PC-3 (cell line): ENCODE data around the gene SERPINB5. TPM values are rescaled to one million over a fixed set of nuclear protein-coding genes. Genes with fewer than 3 reads are reported as not detected.

Source experiments
- total RNA-seq: library from RNA; depleted of rRNA; stranded (reverse); fragments of >200 nt; gene quantifications from 2 replicates; pipeline ENCODE4 v1.2.3, GENCODE V29; 2014; rRNA removed

The SERPINB5 gene
- total RNA-seq, 1 experiment from 2014 or later: 104 TPM

Other genes starting within 250 kb of the SERPINB5 start
- gene BCL2, start 157.2 kb upstream of the SERPINB5 start, total RNA-seq: 1.3 and 1.5 TPM in 2 replicates
- gene KDSR, start 109.8 kb upstream of the SERPINB5 start, total RNA-seq: 15.8 and 16.1 TPM in 2 replicates
- 44.7 and 50.3 TPM in 2 replicates for gene VPS4B, start 54.5 kb upstream of the SERPINB5 start, total RNA-seq
- gene SERPINB12, start 65.4 kb downstream of the SERPINB5 start, total RNA-seq: not detected in 2 replicates
- gene SERPINB13, start 110.4 kb downstream of the SERPINB5 start, total RNA-seq: not detected in 2 replicates
- 0.40 TPM in 1 of 2 replicates, not detected in the other for gene SERPINB4, start 167.3 kb downstream of the SERPINB5 start, total RNA-seq
- gene SERPINB3, start 184.9 kb downstream of the SERPINB5 start, total RNA-seq: 5.6 and 6.3 TPM in 2 replicates
- gene SERPINB11, start 226.0 kb downstream of the SERPINB5 start, total RNA-seq: not detected in 2 replicates